Lung (tissue), 12 donors: ENCODE data around the gene LSM14A. TPM values are rescaled to one million over a fixed set of nuclear protein-coding genes. Genes with fewer than 3 reads are reported as not detected.

ENCODE experiments used
- ATAC-seq: fragments of 200-7000 bp; cut with Tn5 transposase; one replicate; pipeline ENCODE4 v1.9.1; 2020; ENCODE audit warnings: moderate number of reproducible peaks; ENCODE audit not compliant: insufficient read depth, low FRiP score
- DNase-seq, 3 donors: peaks; one replicate each; pipeline ENCODE4 v3.0.0-alpha.2; 2013 to 2017
- H3K27ac ChIP-seq, 2 donors: one replicate each; pipeline ENCODE4 v1.5.1; 2013; ENCODE audit warnings: mild to moderate bottlenecking in 2 of 2, moderate library complexity in 2 of 2, control low read depth in 1 of 2, inconsistent platforms in 1 of 2, low read depth in 1 of 2, low read length in 1 of 2
- H3K27me3 ChIP-seq, 3 donors: one replicate each; pipeline ENCODE4 v1.5.1; 2013; ENCODE audit warnings: low read length in 2 of 3; ENCODE audit not compliant: control insufficient read depth in 3 of 3, insufficient read depth in 3 of 3
- H3K36me3 ChIP-seq, 4 donors: one replicate each; pipeline ENCODE4 v1.5.1; 2013; ENCODE audit warnings: low read length in 4 of 4, mild to moderate bottlenecking in 1 of 4, moderate library complexity in 1 of 4; ENCODE audit not compliant: control insufficient read depth in 4 of 4, insufficient read depth in 4 of 4
- H3K4me1 ChIP-seq, 5 donors: one replicate each; pipeline ENCODE4 v1.5.1; 2013; ENCODE audit warnings: low read length in 5 of 5, mild to moderate bottlenecking in 2 of 5, moderate library complexity in 1 of 5; ENCODE audit not compliant: control insufficient read depth in 5 of 5, insufficient read depth in 5 of 5
- H3K4me3 ChIP-seq: one replicate; pipeline ENCODE4 v1.5.1; 2013; ENCODE audit warnings: mild to moderate bottlenecking, control low read depth, moderate library complexity
- H3K9ac ChIP-seq, 2 donors: one replicate each; pipeline ENCODE4 v1.5.1; 2013; ENCODE audit warnings: low read length in 2 of 2, control low read depth in 1 of 2; ENCODE audit not compliant: insufficient read depth in 1 of 2
- H3K9me3 ChIP-seq, 4 donors: one replicate each; pipeline ENCODE4 v1.5.1; 2013; ENCODE audit warnings: low read length in 3 of 4, mild to moderate bottlenecking in 1 of 4, moderate library complexity in 1 of 4; ENCODE audit not compliant: control insufficient read depth in 4 of 4, insufficient read depth in 3 of 4
- WGBS, 2 donors: extraction: QIAGEN DNeasy Blood & Tissue Kit; methylation state at CpG; one replicate each; pipeline ENCODE4 v1.1.7; 2013; 5-methylcytosine and 5-hydroxymethylcytosine counted together
- polyA plus RNA-seq, 2 donors: library from polyadenylated mRNA; stranded (reverse); fragments of 200-250 nt; gene quantifications; one replicate each; pipeline ENCODE4 v1.2.1, GENCODE V29; 2013
- total RNA-seq, 2 donors: library from RNA; depleted of rRNA in 1 of 2; stranded (reverse); fragments of >200 nt in 1 of 2; gene quantifications; one replicate each; pipeline ENCODE4 v1.2.1, GENCODE V29; 2014 to 2021
- TF ChIP-seq, protein P1 (sequence below): IDR thresholded peaks from 2 replicates; pipeline ENCODE4 v1.5.1; 2012; ENCODE audit warnings: mild to moderate bottlenecking; ENCODE audit errors: control extremely low read depth, extremely low read depth
- donor health status: control.
- donor health status: control.
- donor health status: Bipolar disorder and iron deficiency.
- donor health status: healthy.
- donor health status: DM: yes; HTN: yes; CAD: no.

The LSM14A gene
- total and polyA plus RNA-seq, 4 donors: 52.9 to 153 (median 83.5) TPM

- H3K27me3 ChIP-seq: no peaks in the 10 kb centered on the region
- H3K4me1 ChIP-seq: no peaks in the 10 kb centered on the region
- H3K4me3 ChIP-seq: no peak overlapping the region
- H3K9ac ChIP-seq: no peak overlapping the region
- no peak overlapping the region for H3K27ac ChIP-seq
- ATAC-seq: no peak
- WGBS, 2 donors: 81 to 89% methylated on average over 2 of the region's 2 CpGs
- no peak for DNase-seq
- peaks cover 0 to 2% (median 0%) of the 10 kb centered on the region in 4 donors for H3K9me3 ChIP-seq
- TF ChIP-seq, protein P1, sequence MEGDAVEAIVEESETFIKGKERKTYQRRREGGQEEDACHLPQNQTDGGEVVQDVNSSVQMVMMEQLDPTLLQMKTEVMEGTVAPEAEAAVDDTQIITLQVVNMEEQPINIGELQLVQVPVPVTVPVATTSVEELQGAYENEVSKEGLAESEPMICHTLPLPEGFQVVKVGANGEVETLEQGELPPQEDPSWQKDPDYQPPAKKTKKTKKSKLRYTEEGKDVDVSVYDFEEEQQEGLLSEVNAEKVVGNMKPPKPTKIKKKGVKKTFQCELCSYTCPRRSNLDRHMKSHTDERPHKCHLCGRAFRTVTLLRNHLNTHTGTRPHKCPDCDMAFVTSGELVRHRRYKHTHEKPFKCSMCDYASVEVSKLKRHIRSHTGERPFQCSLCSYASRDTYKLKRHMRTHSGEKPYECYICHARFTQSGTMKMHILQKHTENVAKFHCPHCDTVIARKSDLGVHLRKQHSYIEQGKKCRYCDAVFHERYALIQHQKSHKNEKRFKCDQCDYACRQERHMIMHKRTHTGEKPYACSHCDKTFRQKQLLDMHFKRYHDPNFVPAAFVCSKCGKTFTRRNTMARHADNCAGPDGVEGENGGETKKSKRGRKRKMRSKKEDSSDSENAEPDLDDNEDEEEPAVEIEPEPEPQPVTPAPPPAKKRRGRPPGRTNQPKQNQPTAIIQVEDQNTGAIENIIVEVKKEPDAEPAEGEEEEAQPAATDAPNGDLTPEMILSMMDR: no peak
- H3K36me3 ChIP-seq: peaks cover 29 to 73% (median 52%) of the 10 kb centered on the region in 4 donors
These were observed 52.8 kb downstream of the LSM14A start for GRCh38 chr19:34224996-34225658.

GRCh38 chr19:34225659-34226015 is 53.3 kb downstream of the LSM14A start:
- no peak overlapping the region for H3K27ac ChIP-seq

GRCh38 chr19:34226036-34226435 is 53.7 kb downstream of the LSM14A start:
- WGBS, 2 donors: 90 to 94% methylated on average over 2 of the region's 2 CpGs
- DNase-seq (no peak), ATAC-seq (no peak)
- H3K9me3 ChIP-seq: peaks cover 0 to 2% (median 0%) of the 10 kb centered on the region in 4 donors
- H3K4me3 ChIP-seq: no peak overlapping the region
- peaks cover 33 to 68% (median 51%) of the 10 kb centered on the region in 4 donors for H3K36me3 ChIP-seq
- no peaks in the 10 kb centered on the region for H3K27me3 ChIP-seq
- no peak overlapping the region for H3K9ac ChIP-seq
- no peaks in the 10 kb centered on the region for H3K4me1 ChIP-seq
- no peak overlapping the region for H3K27ac ChIP-seq
- TF ChIP-seq, protein P1: no peak

More at GRCh38 chr19:34225659-34226015, 53.3 kb downstream of the LSM14A start:
- H3K27me3 ChIP-seq: no peaks in the 10 kb centered on the region
- ATAC-seq: no peak
- H3K4me3 ChIP-seq: no peak overlapping the region
- no peaks in the 10 kb centered on the region for H3K4me1 ChIP-seq
- peaks cover 29 to 71% (median 51%) of the 10 kb centered on the region in 4 donors for H3K36me3 ChIP-seq
- no peak for DNase-seq
- TF ChIP-seq, protein P1: no peak
- H3K9me3 ChIP-seq: peaks cover 0 to 2% (median 0%) of the 10 kb centered on the region in 4 donors
- H3K9ac ChIP-seq: no peak overlapping the region
